CD4-positive, alpha-beta T cell treated with Interleukin-2 at 100 ng/mL for 4 hours (primary cell): Measurements from ENCODE around the gene STIM1.
"Not testable (repeated sequence)": the region's sequence is repeated elsewhere in the genome, so short reads cannot be mapped to it uniquely, and the experiment has no call there.

Experiments
- DNase-seq: peaks from one replicate; pipeline ENCODE4 v3.0.0-alpha.2; 2020; ENCODE audit warnings: low spot score

STIM1 gene

DNA sequence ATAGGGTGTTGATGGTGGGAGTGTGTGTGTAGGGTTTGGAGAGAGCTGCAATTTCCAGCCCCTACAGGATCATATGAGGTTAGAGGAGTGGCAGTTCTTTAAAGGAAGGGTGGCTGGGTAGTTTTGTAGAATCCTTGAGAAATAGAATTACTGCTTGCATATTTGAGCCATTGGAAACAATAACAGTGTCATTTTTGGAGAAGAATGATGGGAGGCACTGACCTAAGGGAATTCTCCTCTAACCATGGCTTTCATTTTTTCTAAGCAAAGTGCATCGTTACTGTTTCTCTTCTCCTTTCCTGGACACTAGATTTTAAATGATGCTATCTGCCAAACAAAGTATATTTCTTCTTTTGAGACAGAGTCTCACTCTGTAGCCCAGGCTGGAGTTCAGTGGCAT lies 172.3 kb downstream of the STIM1 start:
- no peak for DNase-seq

DNA sequence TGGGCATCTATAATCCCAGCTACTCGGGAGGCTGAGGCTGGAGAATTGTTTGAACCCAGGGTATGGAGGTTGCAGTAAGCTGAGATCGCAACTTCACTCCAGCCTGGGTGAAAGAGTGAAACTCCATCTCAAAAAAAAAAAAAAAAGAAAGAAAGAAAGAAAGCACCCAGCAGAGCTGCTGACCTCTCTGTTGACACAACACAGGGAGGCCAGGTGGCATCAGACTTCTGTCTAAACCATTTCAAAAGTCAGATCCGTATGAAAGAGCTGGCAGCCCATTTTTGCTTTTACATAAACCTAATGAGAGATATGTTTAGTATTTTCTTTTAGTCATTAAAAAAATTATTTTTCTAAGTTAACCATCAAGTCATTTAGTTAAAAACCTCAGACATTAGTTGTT lies 174.7 kb downstream of the STIM1 start:
- no peak for DNase-seq

DNA sequence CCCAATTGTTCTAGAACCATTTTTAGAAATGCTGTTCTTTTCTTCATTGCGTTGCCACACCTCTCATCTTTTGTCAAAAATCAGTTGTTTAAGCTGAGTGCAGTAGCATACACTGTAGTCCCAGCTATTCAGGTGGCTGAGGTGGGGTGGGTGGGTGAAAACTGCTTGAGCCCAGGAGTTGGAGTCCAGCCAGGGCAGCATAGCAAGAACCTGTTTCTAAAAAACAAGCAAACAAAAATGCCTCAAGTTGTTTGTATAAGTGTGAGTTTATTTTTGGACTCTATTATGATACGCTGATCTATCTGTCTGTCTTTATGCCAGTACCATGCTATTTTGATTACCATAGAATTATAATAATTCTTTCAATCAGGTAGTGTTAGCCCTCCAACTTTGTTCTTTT lies 176.6 kb downstream of the STIM1 start:
- no peak for DNase-seq

DNA sequence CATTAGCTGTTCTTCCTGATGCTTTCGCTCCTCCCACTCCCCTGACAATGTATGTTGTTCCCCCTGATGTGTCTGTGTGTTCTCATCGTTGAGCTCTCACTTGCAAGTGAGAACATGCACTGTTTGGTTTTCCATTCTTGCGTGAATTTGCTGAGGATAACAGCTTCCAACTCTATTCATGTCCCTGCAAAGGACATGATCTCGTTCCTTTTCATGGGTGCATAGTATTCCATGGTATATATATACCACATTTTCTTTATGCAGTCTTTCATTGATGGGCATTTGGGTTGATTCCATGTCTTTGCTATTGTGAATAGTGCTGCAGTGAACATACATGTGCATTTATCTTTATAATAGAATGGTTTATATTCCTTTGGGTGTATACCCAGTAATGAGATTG lies 180.5 kb downstream of the STIM1 start:
- no peak for DNase-seq

DNA sequence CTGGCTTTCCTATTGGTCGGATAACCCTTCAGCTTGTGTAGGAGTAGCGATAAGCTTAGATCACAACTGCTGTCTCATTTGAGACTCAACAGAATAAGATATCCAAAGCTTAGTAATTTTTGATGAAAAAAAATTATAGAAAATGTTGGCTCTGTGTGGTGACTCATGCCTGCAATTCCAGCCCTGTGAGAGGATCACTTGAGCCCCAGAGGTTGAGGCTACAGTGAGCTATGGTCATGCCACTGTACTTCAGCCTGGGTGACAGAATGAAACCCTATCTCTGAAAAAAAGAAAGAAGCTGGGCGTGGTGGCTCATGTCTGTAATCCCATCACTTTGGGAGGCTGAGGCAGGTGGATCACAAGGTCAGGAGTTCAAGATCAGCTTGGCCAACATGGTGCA lies 183.5 kb downstream of the STIM1 start:
- DNase-seq = no peak

DNA sequence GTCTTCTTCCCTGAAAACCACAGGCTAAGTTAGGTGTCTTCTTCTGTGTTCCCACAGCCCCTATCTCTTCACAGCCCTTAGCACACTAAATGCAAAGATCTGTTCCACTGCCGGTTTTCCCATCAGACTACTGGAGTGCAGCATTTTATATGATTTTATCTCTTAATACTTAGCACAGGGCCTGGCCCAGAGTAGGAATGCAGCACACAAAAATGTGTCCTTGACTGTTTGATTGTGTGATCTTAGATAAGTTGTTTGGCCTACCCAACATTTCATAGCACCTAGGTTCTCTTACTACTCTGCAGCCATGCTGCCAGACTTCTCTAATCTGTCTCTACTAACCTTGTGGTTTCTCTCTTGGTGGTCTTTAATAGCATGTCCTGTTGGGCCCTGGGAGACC lies 185.0 kb downstream of the STIM1 start:
- DNase-seq = no peak

DNA sequence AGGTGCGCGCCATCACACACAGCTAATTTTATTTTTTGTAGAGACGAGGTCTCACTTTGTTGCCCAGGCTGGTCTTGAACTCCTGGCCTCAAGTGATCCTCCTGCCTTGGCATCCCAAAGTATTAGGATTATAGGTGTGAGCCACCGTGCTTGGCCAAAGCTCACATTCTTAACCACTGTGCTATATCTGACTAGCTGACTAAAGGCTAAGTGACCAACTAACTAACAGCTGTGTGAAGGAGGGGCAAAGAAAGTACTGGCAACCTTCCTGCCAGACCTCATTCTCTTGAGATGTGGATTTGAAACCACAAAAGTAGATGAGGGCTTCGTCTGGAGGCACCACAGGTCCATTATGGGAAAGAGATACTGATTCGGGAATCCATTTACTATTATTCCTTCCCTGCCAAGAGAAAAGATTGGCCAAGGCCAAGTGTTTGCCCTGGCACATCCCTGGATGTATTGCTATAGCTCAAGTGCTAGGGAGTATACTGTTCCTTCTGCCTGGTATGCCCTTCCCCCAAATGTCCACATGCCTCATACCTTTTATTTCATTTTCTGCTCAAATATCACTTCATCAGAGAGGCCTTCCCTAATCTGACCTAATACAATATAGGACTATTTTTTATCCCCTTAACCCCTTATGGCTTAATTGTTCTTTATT lies 186.4 kb downstream of the STIM1 start:
- no peak for DNase-seq

DNA sequence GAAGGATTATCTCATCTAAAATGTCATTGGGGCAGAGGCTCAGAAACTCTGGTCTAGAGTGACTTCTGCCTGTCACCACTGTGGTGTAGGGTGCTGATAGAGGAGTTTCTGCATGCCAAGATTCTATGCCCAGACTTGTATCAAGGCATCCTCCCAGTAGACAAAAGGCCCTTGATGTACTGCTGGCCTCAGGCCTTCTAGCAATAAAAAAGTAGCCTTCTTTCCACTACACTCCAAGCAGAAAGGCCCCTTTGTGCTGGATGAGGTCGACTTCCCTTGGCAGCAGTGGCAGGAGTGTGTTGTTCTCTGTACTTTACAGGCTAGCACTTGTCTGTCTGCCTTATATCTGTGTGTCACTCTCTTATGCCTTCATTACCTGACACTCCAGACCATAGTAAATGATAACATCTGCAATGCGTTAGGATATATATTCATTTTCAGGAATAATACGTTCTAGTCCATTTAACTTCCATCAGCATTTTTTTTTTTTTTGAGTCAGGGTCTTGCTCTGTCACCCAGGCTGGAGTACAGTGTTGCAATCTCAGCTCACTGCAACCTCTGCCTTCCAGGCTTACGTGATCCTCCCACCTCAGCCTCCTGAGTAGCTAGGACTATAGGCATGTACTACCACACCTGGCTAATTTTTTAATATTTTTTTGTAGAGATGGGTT lies 189.6 kb downstream of the STIM1 start:
- DNase-seq = no peak

DNA sequence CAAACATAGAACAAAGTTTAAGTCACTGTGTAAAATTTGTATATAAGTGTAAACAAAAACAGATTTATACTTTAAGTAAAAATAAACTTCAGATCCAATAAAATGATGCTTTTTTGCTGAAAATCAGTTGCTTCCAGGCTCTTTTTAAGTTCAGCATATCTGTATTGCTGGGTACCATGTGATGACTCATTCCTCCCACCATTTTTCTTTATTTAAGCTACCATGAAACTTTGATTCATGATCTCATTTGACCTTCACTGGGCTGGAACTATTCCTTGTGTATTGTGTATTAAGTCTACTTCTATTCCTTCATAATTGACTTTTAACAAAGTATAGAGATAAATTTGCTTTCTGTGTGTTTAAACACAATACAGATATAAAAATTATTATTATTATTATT lies 192.9 kb downstream of the STIM1 start:
- DNase-seq = no peak

DNA sequence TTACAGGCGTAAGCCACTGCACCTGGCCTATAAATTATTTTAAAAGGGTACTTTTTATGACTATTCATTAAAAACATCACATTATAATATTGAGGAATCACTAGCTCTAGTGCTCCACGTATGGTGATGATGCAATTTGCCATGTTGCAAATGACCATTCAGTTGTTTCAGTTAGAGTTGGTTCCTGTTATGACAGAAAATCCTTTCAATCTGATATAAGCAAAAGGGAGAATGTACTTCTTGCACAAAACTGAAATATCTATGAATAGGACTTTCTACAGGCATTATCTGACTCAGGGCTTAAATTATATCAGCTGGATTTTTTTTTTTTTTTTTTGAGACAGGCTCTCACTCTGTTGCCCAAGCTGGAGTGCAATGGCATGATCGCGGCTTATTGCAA lies 193.5 kb downstream of the STIM1 start:
- no peak for DNase-seq

DNA sequence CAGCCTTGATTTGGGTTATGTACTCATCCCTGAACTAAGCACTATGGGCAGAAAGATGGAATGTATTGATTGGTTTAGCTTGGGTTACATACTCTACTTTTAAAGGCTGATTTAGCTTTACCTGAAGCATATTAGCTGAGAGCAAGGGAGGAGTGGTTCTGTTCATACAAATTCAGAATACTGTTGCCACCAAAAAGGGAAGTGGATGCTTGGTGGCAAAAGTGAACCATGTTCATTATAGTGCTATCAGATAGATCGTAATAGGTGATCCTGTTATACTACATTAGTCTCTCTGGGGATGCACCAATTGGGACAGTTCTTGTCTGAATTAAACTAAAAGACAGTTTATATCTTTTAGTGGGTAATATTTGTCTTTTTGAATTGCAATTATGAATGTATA lies 194.7 kb downstream of the STIM1 start:
- DNase-seq = no peak

DNA sequence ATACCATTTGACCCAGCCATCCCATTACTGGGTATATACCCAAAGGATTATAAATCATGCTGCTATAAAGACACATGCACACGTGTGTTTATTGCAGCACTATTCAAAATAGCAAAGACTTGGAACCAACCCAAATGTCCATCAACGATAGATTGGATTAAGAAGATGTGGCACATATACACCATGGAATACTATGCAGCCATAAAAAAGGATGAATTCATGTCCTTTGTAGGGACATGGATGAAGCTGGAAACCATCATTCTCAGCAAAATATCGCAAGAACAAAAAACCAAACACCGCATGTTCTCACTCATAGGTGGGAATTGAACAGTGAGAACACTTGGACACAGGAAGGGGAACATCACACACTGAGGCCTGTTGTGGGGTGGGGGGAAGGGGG lies 197.7 kb downstream of the STIM1 start:
- not testable (repeated sequence) for DNase-seq

DNA sequence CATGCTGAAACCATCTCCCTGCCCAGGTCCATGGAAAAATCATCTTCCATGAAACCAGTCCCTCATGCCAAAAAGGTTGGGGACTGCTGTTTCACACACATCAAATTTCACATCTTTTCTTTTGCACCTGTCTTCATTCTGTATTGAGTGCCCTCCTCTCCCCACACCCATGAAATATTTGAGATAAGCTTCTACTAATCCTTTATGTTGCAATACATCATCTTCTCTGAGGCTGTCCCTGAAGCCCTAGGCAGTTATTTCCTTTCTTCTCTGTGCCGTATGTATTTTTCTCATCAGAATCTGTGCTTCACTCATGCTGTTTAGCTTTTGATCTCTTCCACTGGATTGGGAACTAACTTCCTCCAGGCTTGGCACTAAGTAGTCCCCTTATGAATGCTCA lies 199.2 kb downstream of the STIM1 start:
- no peak for DNase-seq

DNA sequence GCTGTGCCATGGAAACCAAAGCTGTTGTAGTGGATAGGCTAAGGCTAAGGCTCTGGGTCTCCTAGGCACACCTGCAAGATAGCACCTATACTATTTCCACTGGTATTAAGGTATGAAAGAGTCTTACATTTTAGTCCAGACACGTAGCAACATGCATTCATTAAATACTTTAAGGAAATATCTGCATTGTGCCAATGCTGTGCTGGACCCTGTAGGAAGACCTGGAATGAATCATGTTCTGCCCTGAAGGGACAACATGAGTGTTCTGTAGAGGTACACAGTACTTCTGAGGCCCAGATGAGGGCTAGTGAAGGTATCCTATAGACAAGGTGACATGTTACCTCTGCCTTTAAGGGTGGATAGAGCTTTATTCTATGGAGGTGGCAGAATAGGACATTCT lies 204.0 kb downstream of the STIM1 start:
- DNase-seq = no peak

DNA sequence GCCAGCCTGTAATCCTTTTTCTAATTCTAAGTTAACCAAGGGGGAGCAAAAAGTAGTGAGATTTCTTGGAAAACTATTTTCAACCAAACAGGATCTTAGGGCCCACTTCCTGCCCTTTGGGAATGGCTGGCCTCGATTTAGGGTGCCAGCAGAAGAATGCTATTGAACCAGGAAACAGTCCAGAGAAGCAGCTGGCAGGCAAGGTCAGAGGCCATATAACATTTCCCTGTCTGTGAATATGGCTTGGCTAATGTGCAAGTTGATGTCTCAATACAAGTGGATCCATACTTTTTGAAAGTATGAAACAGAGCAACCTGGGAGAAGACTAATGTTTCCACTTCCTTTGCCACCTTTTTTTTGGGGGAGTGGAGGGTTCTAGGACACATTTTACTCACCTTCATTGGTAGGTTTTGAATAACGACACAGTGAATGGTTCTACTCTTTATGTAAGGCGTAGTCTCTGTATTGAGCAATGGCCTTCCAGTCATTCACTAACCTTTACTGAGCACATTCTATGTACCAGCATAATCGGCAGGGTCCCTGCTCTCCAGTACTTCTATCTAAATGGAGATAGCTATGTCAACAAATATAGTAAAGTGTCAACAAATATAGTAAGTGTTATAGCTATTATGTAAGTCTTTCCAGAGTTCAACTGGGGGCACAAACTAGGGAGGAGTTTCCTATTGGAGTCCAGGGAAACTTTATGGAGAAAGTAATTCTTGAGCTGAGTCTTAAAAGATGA lies 204.9 kb downstream of the STIM1 start:
- no peak for DNase-seq

DNA sequence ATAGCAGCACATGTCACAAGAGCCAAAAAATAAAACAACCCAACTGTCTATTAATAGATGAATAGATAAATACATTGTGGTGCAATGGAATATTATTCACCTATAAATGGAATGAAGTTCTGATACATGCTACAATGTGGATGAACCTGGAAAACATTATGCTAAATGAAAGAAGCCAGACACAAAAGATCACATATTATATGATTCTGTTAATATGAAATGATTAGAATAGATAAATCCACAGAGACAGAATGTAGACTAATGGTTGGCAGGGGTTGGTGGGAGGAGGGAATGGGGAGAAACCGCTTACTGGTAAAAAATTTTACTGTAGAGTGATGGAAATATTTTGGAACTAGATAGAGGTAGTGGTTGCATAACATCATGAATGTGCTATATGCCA lies 206.2 kb downstream of the STIM1 start:
- no peak for DNase-seq

DNA sequence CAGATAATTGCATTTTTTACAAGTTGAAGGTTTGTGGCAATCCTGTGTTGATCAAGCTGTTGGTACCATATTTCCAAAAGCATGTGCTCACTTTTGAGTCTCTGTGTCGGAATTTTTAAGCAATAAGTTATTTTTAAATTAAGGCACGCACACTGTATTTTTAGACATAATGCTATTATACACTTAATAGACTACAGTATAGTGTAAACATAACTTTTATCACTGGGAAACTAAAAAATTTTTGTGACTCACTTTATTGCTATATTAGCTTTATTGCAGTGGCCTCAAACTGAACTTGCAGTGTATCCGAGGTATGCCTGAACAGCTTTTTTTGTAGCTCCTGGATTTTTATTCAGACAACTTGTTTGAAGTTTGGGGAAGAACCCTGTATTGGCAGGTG lies 207.9 kb downstream of the STIM1 start:
- DNase-seq = no peak

DNA sequence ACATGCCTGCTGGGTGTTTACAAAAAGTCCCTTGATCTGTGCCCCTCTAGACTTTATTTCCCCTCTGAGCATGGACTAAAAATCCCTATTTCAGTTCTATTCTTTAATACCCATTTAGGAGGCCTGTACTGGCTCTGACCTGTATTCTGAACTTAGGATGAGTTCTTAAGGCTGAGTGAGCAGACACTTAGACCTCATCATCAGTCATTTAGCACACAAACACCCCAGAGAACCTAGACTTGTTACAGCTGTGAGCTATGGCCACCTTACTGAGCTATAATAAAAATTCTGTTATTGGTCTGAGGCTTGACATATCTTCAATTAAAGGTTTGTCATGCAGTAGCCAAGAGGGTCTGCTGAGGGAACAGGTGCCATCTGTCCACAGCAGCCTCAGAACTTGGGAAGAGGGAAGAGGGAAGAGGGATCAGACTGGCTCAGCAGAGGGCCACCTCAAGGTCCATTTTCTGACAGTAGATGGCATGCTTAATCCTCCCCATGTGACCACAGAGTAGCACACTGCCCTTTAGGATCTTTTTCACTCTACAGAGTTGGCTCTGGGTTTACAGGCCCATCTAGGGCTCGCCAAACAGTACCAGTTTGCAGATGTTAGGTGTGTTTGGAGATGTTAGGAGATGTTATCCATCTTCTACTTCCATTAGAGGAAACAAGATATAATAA lies 209.0 kb downstream of the STIM1 start:
- no peak for DNase-seq

DNA sequence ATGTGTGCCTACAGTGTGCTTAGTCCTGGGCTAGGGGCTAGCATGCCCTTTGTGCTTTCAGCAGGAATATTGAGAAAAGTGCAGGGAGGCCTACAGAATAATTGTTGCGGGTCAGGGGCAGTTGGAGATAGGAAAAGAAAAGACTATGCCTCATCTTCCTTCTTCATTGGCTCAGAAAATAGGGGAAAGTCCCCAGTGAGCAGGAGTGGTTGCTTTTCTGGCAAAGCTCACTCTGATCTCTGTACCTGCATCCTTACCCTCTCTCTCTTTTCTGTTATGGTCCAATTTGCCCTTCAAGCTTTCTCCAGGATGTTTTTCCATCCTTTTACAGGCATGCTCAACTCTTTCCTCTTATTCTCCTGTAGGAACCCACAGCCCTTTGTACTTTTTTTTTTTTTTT lies 209.6 kb downstream of the STIM1 start:
- no peak for DNase-seq

DNA sequence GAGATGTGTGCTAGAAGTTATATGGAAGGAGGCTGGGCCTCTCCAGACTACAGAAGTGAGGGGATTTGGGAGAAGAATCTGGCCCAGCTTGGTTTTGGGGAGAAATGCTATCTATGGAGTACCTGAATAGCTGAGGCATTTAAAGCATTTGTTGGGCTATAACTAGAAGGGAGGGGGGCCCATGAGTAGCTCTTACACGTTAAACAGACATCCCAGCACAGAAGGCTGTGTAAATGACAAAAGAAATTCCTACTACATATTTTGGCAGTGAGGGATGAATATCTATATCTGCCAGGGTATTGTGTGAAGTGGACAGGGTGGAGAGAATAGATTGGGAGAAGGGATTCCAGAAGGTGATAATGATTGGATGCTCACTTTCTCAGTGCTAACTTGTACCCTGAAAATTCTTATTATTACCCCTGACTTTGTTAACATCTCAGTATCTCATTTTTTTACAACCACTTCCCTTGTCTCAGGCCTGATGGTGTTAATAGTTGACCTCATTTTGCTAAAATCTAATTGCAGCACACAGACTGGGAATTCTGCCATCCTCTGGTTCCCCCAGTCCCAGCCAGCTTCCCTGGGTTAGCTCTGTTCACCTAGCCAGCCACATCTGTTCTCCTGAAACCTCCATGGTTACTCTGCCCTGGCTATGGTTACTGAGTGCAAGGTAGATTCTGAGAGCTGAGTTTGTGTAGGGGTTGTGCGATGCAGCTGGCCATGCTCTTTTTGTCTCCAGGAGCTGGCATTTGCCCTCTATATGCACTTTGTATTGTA lies 210.3 kb downstream of the STIM1 start:
- DNase-seq = no peak

DNA sequence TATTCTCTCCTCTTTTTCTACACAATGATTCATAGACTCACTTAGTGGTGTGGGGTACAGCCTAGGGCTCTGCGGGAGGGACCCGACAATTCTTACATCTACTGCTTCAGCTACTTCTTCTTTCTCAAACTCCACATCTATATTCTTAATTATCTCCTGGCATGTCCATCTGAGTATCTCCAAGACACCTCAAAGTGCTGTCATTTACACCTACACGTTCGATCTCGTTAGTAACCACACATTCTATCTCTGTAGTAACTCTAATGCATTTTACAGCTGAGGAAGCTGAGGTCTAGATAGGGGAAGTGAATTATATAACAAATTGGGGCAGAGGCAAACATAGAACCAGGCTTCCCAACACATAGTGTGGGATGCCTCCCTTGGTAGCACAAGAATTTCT lies 211.4 kb downstream of the STIM1 start:
- DNase-seq = no peak

DNA sequence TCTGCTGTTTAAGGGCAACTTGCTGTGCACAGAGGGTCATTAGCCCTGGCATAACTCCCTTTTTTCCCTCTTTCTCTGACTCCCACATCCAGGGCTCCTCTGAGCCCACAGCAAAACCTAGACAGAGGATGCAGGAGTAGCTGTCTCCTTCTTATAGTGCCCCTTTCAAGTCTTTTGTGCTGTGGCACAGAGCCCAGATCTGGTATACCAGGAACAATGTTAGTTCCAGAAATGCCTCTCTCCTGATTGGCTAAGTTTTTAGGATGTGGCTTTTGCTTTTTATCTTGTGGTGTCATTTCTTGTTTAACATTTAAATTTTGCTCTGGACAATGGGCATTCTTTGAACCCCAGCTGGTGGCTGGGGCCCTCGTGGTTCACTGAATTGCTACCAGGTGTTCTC lies 213.5 kb downstream of the STIM1 start:
- peak; percentile 13 for DNase-seq
